HG03045 (cell line): Measurements from ENCODE around the gene DAG1.
A peak's percentile ranks its signal among the peaks of the same experiment; 100 is the strongest.

Experiments
- ATAC-seq: cut with Tn5 transposase; IDR thresholded peaks from one replicate; pipeline ENCODE4 v1.9.1; 2021; ENCODE audit warnings: mild to moderate bottlenecking, moderate library complexity; ENCODE audit not compliant: unreplicated experiment

DAG1 gene

DNA sequence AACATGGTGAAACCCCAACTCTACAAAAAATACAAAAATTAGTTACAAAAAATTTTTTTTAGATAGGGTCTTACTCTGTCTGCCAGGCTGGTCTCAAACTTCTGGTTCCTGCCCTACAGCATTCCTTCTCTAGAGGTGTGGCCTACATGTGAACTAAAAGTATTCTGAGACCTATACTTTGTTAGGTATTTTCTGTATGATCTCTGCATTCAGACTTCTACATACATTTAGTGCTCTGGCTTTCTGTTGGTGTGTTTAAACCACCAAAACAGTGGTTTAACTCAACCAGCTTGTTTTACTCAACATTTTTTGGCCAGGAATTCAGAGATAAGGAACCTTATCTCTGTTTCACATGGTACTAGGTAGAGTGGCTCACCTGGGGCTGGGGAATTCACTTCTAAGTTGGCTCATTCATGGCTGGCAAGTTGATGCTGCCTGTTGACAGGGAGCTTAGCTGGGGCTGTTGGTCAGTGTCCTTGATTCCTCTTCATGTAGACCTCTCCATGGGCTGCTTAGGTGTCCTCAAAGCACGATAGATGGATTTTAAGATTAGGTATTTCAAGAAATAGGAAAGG lies 42.8 kb downstream of the DAG1 start:
- ATAC-seq: no peak

DNA sequence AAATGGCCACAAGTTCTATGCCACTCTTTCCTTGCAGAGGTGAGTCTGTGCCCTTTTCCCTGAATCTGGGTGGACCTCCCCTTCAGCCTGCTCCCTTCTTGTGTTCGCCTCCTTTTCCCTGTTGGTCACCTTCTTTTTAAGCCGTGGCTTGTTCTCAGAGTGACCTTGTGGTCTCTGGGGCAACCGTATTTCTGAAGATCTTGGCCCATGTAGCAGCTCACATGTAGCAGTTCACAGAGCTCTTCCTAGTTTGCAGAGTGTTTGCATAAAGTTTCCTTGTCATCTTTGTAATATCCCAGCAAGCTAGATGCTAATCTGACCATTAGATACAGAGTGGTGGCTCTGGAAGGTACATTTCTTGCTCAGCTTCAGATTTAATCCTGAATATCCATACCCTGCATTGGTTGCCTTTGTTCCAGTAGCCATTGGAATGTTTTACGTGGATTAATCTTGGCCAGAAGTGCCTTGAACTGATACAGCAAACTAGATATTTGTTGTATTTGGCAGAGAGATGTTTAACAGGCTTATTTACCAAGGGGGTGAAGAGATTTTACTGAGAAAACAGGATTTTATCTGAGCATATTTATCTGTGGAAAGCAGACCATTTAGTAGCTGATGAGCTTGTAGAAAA lies 43.5 kb downstream of the DAG1 start:
- ATAC-seq: no peak

DNA sequence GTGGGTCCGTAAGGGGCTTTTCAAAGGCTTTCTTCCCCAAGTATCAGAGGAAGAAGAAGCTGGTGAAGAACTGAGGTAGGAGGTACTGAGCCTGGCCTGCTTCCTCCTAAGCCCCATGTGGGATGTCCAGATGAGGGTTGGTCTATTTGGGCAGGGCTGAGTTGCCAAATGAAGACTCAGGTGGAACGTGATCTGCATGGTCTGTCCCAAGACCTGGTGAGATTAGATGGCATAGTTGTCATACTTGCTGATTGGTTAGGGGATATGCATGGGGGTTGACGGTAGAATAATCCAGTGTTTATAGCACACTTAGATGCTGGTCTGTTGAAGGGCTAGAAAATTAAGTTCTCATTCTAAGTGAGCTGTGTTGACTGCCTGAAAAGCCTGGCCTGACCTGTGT lies 47.9 kb downstream of the DAG1 start:
- no peak for ATAC-seq

DNA sequence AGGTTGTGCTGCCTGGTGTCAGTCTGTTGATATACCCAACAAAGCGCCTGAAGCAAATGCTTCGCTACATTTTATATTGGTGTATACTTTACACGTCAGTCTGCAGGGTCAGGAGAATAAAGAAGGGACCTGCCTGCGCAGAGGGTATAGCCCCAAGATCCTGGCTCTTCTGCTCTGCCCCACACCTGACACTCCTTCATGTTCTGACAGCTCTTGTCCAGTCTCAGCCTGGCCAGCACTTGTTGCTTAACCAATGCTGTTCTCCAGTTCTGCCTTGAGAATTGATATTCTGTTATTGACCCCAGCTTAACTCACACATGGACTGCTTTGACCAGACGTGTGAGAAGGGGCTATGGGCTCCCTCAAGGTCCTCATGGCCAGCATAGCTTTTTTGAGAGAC lies 48.4 kb downstream of the DAG1 start:
- ATAC-seq: no peak

DNA sequence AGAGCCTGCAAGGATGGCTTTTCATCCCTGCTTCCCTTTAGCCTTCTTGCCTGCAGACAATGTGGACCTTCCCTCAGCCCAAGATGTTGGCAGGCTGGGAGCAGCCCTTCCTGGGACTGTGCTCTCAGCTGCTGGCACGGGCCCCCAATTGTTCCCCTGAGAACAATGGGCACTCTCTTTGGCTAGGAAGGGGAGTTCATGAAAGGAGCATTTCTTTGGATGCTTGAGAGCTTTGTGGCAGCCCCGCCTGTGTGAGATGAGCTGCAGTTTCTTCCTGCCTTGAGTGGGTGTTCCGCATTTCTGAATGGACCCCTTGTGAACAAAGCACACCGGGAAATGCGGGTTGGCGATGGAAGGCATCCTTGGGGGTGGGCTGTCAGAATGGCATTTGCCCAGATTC lies 49.2 kb downstream of the DAG1 start:
- no peak for ATAC-seq

DNA sequence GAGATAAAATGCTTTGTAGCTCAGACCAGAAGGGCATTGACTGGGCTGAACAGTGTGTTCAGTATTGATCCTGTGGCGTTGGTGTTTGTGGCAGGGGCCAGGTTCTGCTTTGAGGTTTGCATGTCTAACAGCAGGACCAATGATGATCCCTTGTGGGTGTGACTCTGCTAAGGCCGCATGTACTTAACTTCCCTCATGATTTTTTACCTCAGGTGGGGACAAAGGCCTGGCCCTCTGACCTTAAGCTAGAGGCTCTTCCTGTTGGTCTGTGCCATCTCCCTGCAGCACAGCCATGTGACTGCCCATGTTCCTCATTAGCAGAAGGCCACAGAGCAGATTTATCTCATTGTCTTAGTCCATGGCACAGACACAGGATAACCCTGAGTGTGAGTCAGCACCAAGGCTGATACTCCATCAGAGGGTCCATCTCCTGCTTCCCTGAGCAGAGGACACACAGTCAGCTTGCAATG lies 49.9 kb downstream of the DAG1 start:
- no peak for ATAC-seq

DNA sequence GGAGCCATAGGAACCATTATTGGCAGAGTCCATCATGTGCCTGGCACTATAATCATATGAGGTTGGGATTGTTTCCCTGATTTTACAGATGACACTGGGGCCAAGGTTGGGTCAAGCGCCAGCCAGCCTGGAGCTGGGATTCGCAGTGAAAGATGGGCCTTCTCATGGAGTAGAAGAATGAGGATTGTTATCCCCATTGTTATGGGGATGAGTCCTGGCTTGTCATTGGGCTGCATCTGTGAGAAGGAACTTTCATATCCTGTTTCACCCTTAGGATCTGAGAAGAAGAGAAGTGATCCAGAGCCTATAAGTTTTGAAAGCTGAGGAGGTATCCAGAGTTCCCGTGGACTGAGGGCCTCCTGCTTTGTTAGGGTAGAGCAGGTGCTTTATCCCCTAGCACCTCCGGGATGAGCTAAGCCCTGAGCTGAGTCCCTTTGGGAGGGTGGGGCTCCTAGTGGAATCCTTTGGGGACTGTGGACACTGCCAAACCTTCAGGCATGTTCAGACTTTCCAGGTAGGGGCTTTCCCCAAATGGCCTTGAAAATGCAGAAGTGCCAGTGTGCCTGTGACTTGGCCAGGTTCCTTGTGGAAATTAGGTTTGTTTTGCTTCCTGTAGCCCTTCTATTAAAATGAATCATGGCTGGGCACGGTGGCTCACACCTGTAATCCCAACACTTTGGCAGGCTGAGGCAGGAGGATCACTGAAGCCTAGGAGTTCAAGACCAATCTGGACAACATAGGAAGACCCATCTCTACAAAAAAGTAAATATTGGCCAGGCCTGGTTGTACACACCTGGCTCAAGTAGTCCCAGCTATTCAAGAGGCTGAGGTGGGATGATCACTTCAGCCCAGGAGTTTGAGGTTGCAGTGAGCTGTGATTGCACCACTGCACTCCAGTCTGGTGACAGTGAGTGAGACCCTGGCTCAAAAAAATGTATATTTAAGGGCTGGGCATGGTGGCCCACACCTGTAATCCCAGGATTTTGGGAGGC lies 54.0 kb downstream of the DAG1 start:
- ATAC-seq: no peak

DNA sequence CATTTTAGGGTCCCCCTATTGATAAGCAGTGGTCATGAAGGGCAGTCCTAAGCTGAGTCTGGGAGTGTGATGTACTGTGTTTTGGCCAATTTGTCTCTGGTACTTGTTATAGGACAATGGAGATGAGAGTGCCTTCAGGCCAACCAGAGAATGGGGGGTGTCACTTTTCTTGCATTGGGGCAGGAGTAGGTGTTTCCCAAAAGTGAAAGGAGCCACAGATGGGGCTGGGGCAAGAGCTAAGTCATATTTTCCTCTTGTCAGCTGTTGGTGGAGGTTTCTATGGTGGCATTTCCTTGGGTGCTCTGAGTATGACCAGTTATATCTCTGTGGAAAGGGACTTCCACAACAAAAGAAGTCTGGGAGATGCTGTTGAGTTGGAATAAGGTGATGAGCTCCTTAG lies 59.5 kb downstream of the DAG1 start:
- no peak for ATAC-seq

DNA sequence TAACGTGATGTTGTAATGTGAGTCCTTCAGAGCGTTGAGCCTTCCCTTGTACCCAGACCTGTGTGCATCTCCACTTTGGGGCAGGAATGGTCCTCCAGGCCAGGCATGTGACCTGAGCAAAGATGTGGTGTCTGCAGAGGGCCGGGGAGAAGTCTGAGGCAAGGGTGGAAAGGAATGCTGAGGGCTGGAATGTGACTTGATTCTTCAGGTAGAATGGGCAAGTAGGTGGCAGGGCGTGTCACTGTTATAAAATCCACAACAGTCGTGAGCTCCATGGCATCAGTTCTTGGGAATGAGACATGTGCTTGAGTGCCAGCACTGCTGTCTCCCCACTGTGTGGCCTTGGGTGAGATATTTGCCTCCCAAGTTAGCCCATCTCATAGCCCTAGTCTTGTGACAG lies 60.2 kb downstream of the DAG1 start:
- no peak for ATAC-seq

DNA sequence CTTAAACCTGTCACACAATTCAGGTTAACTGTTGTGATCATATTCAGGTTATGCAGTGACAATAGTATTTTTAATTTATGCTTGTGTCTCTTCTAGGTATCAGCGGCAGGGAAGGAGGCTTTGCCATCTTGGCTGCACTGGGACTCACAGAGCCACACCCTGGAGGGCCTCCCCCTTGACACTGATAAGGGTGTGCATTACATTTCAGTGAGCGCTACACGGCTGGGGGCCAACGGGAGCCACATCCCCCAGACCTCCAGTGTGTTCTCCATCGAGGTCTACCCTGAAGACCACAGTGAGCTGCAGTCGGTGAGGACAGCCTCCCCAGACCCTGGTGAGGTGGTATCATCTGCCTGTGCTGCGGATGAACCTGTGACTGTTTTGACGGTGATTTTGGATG lies 60.6 kb downstream of the DAG1 start:
- no peak for ATAC-seq

DNA sequence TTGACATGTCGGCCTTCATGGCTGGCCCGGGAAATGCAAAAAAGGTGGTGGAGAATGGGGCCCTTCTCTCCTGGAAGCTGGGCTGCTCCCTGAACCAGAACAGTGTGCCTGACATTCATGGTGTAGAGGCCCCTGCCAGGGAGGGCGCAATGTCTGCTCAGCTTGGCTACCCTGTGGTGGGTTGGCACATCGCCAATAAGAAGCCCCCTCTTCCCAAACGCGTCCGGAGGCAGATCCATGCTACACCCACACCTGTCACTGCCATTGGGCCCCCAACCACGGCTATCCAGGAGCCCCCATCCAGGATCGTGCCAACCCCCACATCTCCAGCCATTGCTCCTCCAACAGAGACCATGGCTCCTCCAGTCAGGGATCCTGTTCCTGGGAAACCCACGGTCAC lies 61.2 kb downstream of the DAG1 start:
- ATAC-seq: no peak

DNA sequence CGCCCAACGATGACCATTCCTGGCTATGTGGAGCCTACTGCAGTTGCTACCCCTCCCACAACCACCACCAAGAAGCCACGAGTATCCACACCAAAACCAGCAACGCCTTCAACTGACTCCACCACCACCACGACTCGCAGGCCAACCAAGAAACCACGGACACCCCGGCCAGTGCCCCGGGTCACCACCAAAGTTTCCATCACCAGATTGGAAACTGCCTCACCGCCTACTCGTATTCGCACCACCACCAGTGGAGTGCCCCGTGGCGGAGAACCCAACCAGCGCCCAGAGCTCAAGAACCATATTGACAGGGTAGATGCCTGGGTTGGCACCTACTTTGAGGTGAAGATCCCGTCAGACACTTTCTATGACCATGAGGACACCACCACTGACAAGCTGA lies 61.6 kb downstream of the DAG1 start:
- no peak for ATAC-seq

DNA sequence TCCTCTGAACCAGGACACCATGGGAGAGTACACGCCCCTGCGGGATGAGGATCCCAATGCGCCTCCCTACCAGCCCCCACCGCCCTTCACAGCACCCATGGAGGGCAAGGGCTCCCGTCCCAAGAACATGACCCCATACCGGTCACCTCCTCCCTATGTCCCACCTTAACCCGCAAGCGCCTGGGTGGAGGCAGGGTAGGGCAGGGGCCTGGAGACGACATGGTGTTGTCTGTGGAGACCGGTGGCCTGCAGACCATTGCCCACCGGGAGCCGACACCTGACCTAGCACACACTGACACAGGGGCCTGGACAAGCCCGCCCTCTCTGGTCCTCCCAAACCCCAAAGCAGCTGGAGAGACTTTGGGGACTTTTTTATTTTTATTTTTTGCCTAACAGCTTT lies 63.0 kb downstream of the DAG1 start:
- ATAC-seq: no peak

DNA sequence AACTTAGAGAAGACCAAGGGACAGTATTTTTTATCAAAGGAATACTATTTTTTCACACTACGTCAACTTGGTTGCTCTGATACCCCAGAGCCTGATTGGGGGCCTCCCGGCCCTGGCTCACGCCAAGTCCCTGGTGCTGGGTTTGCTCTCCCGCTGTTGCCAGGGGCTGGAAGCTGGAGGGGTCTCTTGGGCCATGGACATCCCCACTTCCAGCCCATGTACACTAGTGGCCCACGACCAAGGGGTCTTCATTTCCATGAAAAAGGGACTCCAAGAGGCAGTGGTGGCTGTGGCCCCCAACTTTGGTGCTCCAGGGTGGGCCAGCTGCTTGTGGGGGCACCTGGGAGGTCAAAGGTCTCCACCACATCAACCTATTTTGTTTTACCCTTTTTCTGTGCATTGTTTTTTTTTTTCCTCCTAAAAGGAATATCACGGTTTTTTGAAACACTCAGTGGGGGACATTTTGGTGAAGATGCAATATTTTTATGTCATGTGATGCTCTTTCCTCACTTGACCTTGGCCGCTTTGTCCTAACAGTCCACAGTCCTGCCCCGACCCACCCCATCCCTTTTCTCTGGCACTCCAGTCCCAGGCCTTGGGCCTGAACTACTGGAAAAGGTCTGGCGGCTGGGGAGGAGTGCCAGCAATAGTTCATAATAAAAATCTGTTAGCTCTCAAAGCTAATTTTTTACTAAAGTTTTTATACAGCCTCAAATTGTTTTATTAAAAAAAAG lies 63.9 kb downstream of the DAG1 start:
- ATAC-seq: no peak

DNA sequence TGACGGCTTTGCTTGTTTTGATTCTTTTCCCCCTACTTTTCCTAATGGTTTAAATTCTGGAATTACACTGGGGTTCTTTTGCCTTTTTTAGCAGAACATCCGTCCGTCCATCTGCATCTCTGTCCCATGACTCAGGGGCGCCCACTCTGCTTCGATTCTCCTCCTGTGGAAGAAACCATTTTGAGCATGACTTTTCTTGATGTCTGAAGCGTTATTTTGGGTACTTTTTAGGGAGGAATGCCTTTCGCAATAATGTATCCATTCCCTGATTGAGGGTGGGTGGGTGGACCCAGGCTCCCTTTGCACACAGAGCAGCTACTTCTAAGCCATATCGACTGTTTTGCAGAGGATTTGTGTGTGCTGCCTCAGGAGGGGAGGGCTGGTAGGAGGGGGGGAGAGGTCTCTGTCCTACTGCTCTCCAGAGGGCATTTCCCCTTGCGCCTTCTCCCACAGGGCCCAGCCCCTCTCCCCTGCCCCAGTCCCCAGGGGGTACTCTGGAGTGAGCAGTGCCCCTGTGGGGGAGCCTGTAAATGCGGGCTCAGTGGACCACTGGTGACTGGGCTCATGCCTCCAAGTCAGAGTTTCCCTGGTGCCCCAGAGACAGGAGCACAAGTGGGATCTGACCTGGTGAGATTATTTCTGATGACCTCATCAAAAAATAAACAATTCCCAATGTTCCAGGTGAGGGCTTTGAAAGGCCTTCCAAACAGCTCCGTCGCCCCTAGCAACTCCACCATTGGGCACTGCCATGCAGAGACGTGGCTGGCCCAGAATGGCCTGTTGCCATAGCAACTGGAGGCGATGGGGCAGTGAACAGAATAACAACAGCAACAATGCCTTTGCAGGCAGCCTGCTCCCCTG lies 64.7 kb downstream of the DAG1 start:
- no peak for ATAC-seq

DNA sequence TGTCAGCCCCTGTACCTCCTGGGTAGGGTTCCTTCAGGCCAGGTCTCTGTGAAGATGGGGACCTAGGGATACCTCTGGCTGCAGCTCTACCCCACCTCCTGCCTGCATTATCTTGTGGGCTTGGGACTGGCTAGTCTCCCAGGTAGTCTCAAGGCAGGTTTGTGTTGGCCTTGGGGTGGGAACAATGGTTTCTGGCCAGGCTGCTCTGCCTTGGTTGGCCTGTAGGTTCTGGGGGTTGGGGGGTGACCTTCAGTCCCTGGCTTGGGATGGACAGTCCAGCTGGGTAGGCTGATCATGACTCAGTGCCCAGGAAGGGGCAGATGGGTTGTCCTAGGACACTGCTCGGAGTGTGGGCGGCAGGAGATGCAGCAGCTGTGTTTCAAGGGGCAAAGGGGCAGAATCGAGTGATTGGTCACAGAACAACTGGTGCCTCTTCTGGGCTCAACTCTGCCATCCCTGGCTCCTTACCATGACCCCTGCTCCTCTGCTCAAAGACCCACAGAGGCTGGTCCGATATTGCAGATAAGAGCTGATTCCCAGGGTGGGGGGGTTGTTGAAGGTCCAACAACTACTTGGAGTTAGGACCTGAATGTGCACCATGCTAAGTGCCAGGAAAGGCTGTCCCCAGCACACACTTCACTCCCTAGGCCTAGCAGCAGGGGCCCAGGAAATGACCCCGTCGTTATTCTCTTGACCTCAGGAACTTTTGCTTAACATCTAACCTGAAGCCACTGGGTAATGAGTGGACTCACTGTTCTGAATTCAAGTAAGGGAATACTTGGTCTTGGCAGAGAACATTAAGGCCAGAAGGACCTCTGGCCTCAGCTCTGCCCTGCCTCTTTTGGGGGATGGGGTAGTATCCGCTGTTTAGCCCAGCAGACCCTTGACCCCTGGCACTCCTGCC lies 66.2 kb downstream of the DAG1 start:
- no peak for ATAC-seq

DNA sequence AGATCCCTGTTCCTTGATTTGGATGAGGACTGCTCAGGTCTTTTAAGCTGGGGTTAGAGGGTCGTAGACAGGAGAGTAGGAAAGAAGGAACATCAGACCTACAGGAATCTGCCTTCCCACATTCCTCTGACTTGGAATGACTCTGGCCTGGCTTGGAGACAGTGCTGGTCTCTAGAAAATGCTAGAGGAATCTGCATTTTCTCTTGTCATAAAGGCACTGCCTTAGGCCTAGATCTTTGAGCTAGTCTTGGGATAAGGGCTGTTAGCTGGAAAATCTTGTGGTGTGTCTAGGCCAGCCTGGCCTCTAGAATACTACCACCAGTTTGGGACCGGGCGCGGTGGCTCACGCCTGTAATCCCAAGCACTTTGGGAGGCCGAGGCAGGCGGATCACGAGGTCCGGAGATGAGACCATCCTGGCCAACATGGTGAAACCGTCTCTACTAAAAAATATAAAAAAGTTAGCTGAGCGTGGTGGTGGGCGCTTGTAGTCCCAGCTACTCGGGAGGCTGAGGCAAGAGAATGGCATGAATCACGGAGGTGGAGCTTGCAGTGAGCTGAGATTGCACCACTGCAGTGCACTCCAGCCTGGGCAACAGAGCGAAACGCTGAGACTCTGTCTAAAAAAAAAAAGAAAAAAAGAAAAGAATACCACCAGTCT lies 66.9 kb downstream of the DAG1 start:
- no peak for ATAC-seq

DNA sequence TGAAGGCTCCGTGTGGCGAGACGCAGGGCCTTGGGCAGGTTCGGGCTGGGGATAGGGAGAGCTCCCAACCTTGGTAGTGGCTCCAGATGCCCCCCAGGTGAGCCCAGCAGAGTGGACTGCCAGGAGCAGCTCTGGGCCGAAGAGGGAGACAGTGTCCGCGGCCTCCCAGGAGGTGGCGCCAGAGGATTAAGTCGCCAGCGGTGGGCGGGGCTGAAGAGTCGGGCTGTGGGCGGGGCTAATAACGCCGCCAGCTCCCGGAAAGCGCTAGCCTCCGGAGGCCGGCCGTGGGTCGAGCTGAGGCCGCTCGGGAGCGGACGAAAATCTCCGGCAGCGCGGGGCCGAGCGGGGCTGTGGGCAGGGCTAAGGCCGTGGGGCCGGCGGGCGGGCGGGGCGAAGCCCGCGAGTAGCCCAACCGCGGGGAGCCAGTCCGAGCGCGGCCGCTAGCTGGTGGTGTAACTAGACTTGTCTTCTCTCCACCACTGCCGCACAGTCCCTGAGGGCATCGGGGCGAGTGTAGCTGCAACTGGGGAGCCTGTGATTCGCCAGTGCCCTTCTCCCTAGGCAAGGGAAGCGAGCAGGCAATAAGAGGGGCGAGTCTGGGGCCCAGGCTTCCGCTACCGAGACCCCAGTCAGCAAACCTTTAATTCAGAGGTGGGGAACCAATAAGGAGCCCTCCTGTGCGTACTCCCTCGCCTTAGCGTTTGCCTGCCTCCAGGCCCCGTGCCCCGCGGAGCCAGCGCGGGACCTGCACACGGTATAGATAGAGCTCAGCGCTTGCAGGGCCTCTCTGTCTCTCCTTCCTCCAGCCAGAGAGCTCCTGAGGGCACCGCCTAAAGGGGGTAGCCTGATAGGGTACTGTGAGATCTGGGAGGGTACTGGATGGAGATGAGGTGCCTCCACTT lies 69.8 kb downstream of the DAG1 start:
- ATAC-seq: peak; percentile 94
